HL-60/S4 treated with phorbol 12-myristate 13-acetate at 8.2 ng/mL for 4 days and 3 days (cell line): ENCODE data around the gene PTGER1.

Experiments used
- in situ Hi-C: fragments of 300-500 bp; cut with MboI; formaldehyde crosslinking; loops from 2 replicates; pipeline ENCODE4 v1.15.0; 2022; ENCODE audit warnings: low sequenced_read_pairs

PTGER1 gene

GRCh38 chr19:14446336-14447036 is 28.7 kb downstream of the PTGER1 start:
- in situ Hi-C loops = no loop called here

- in situ Hi-C loops = no loop called here
Observed at GRCh38 chr19:14443632-14444216, 31.4 kb downstream of the PTGER1 start.

DNA sequence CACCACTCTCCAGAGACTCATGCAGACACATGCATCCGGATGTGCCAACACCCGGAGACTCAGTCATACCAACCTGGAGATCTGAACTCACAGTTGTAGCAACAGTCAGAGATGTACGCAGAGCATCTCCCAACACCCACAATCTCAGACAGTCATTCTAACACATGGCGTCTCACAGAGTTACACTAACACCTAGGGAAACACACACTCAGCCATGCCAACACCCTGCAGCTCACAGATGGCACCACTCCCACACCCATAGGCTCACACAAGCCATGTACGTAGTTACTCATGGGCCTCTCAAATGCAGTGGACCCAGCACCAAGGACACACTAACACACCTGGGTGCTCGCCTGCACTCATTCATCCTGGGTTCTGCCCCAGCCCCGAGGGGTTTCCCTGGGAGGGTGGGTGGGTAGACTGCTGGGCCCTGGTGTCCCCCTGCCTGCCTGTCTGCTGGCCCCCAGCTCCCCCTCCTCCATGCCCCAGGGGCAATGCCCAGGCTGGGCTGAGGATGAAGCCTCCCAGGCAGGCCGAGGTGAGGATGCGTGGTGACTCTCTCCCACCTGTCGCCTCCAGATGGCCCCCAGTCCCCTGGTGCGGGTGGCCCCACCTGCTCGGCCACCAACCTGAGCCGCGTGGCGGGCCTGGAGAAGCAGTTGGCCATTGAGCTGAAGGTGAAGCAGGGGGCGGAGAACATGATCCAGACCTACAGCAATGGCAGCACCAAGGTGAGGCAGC is 32.1 kb downstream of the PTGER1 start:
- in situ Hi-C loops = no loop called here

DNA sequence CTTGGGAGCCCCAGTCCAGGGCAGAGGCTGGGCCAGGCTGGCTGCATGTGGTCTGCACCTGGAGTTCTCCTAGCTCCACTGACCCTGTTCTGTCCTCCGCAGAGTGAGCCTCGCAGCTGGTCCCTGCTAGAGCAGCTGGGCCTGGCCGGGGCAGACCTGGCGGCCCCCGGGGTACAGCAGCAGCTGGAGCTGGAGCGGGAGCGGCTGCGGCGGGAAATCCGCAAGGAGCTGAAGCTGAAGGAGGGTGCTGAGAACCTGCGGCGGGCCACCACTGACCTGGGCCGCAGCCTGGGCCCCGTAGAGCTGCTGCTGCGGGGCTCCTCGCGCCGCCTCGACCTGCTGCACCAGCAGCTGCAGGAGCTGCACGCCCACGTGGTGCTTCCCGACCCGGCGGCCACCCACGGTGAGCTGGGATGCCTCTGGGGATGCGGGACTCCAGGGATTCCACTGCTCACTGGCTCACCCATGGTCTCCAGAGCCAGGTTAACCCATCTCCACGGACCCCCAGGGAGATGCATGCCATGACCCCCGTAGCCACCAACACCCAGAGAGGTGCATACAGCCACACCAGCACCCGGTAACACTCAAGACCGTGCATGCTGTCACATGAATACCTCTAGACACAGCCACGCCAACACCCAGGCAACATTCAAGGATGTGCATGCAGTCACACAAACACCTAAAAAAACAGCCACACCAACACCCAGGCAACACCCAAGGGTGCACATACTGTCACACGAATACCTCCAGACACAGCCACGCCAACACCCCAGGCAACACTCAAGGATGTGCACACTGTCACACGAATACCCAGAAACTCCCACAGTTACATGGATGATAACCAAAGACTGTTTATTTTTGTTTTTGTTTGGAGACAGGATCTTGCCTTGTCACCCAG is 33.9 kb downstream of the PTGER1 start:
- in situ Hi-C loops = no loop called here

- in situ Hi-C loops = no loop called here
Observed at GRCh38 chr19:14440049-14440448, 35.1 kb downstream of the PTGER1 start.

DNA sequence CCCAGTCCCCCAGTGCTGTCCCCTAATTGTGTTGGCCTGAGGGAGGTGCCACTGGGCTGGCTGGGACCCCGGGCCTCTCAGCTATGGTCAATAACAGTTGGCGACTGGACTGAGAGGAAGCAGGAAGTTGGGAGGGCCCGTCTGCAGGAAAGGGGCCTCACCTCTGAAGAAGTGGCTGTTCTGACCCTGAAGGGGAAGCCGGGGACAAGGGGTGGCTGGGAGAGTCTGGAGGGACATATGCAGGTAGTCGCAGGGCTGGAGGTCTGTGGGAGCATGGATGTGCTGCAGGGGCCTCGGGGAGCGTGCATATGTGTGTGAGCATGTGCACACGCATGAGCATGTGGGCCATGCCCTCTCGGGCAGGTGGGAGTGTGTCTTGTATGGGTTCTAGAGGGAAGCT is 36.1 kb downstream of the PTGER1 start:
- in situ Hi-C loops = no loop called here

DNA sequence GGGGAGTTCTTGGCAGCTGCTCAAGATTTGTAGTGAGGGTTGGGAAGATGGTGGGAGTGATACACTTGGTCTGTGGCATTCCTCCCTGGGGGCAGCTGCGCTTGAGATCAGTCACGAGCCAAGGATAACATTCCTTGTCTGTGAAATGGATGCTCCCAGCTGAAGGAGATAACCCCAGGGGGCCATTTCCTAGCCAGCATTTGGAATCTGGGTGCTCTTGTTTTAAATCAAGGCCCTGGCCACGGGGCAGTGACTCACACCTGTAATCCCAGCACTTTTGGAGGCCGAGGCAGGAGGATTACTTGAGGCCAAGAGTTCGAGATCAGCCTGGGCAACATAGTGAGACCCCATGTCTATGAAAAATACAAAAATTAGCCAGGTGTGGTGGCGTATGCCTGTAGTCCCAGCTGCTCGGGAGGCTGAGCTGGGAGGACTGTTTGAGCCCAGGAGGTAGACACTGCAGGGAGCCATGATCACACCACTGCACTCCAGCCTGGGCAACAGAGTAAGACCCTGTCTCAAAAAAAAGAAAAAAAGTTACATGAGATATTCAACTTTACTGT is 37.5 kb downstream of the PTGER1 start:
- in situ Hi-C loops = no loop called here

- in situ Hi-C loops = no loop called here
Observed at GRCh38 chr19:14435320-14436050, 39.7 kb downstream of the PTGER1 start.

- in situ Hi-C loops = no loop called here
Observed at GRCh38 chr19:14434543-14435319, 40.4 kb downstream of the PTGER1 start.

DNA sequence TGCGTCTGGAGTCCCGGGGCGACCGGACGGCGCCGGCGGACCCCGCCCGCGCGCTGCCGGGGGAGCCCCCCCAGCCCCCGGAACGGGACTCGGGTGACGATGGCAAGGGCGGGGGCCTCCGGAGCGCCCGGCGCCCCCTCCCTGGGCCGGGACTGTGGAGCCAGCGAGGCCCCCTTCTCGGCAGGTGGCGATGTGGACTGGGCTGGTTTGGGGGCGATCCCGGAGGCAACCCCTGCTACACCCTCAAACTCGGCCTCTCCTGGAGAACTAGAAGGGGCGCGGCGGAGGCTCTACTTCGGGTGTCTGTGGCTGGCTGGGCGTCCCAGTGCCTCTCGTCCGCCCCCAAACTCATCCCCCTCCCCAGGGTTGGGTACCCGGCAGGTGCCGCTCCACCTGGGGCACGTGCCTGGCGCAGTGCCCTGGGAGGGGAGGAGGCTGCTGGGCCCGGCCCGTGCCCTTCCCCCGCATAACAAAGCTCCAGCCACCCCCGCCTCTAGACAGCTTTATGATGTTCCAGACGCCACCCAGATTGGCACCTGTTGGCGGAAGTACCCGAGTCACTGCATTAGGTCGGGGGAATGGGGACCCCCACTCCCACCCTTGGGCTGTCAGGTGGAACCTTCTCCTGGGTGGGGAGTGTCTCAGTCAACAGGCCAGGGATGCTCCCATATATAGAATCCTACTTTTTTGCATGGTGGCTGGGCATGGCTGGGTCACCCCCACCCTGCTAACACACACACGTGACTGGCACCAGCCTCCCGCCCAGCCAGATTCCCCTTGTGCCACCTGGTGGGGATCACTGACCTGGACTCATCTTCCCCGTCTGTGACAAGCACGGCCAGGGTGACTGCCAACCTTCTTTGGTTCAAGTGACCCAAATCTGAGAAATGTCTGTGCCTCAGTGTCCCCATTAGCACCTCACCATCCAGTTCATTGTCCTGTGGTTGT is 41.3 kb downstream of the PTGER1 start:
- in situ Hi-C loops = no loop called here

GRCh38 chr19:14432791-14433553 is 42.2 kb downstream of the PTGER1 start, which contains the start of gene PKN1:
Gene PKN1 (plus strand): TSS chr19:14433306. CDS start chr19:14433522, 216 bp downstream.
- in situ Hi-C loops = no loop called here

GRCh38 chr19:14430712-14431111 is 44.4 kb downstream of the PTGER1 start:
- in situ Hi-C loops = no loop called here

GRCh38 chr19:14428882-14429416 is 46.2 kb downstream of the PTGER1 start:
- in situ Hi-C loops = no loop called here

GRCh38 chr19:14427461-14427860 is 47.7 kb downstream of the PTGER1 start:
- in situ Hi-C loops = no loop called here

- in situ Hi-C loops = no loop called here
Observed at GRCh38 chr19:14425696-14426138, 49.4 kb downstream of the PTGER1 start.
